Panc1 (cell line): Measurements from ENCODE around the gene ADGRV1. TPM values are rescaled to one million over a fixed set of nuclear protein-coding genes. Genes with fewer than 3 reads are reported as not detected.
A peak's percentile ranks its signal among the peaks of the same experiment; 100 is the strongest.

Experiments used
- ATAC-seq: fragments of 200-7000 bp; cut with Tn5 transposase; 2 replicates; pipeline ENCODE4 v1.9.1; 2020; ENCODE audit warnings: mild to moderate bottlenecking, moderate library complexity
- BruUV-seq: library from RNA; stranded (reverse); fragments of 400-500 nt; replicated peaks from 2 replicates; lab custom pipeline; 2021; lab: Mats Ljungman, UMichigan
- CTCF ChIA-PET: fragments of 300-600 bp; sonication (Branson Sonifier 250); formaldehyde crosslinking; loops from one replicate; lab custom pipeline; 2022; ENCODE audit warnings: antibody characterized with exemption; lab: Charles Lee
- POLR2A ChIA-PET: fragments of 300-600 bp; sonication (Branson Sonifier 250); formaldehyde crosslinking; loops from one replicate; lab custom pipeline; 2022; ENCODE audit warnings: antibody characterized with exemption; lab: Charles Lee
- DNase-seq: peaks from one replicate; pipeline ENCODE4 v3.0.0-alpha.2; 2010; ENCODE audit warnings: low read depth, low spot score
- H3K27ac ChIP-seq: 2 replicates; pipeline ENCODE4 v1.5.1; 2011; ENCODE audit warnings: mild to moderate bottlenecking, low read length, inconsistent platforms
- H3K27me3 ChIP-seq: fragments of 200-500 bp; sonication (Bioruptor generic); 2 replicates; pipeline ENCODE4 v1.6.0; 2014; ENCODE audit warnings: low read length, inconsistent platforms; ENCODE audit not compliant: control insufficient read depth, insufficient read depth
- H3K36me3 ChIP-seq: fragments of 200-500 bp; sonication (Bioruptor generic); 2 replicates; pipeline ENCODE4 v1.5.1; 2014; ENCODE audit warnings: inconsistent platforms, mild to moderate bottlenecking, low read length, moderate library complexity; ENCODE audit not compliant: control insufficient read depth, insufficient read depth
- H3K4me1 ChIP-seq: 2 replicates; pipeline ENCODE4 v1.5.1; 2011; ENCODE audit warnings: inconsistent platforms, mild to moderate bottlenecking, low read length, moderate library complexity; ENCODE audit not compliant: control insufficient read depth, insufficient read depth
- H3K4me3 ChIP-seq, 2 experiments: 2 replicates each; pipeline ENCODE4 v1.5.1; 2011 to 2012; ENCODE audit warnings: low read depth in 2 of 2, low read length in 2 of 2, mild to moderate bottlenecking in 2 of 2, inconsistent platforms in 1 of 2, moderate library complexity in 1 of 2
- H3K9me3 ChIP-seq: fragments of 200-500 bp; sonication (Bioruptor generic); 2 replicates; pipeline ENCODE4 v1.5.1; 2014; ENCODE audit warnings: low read depth, mild to moderate bottlenecking, inconsistent platforms, low read length, moderate library complexity; ENCODE audit not compliant: control insufficient read depth, insufficient read depth
- CTCF ChIP-seq: fragments of 450-650 bp; IDR thresholded peaks from 2 replicates; pipeline ENCODE4 v1.5.1; 2017; ENCODE audit warnings: mild to moderate bottlenecking
- POLR2AphosphoS5 ChIP-seq: IDR thresholded peaks from 2 replicates; pipeline ENCODE4 v1.6.1; 2012; ENCODE audit warnings: mild to moderate bottlenecking, low read depth, low read length, moderate library complexity
- REST ChIP-seq, 2 experiments: IDR thresholded peaks; 2 replicates each; pipeline ENCODE4 v1.6.1; 2011 to 2012; ENCODE audit warnings: low read depth in 2 of 2, control low read depth in 1 of 2, low read length in 1 of 2, mild to moderate bottlenecking in 1 of 2, moderate library complexity in 1 of 2; ENCODE audit not compliant: insufficient read depth in 1 of 2
- SIN3A ChIP-seq: IDR thresholded peaks from 2 replicates; pipeline ENCODE4 v1.6.1; 2012; ENCODE audit warnings: low read depth, mild to moderate bottlenecking, low read length, moderate library complexity, borderline replicate concordance; ENCODE audit not compliant: insufficient read depth
- TCF7L2 ChIP-seq: IDR thresholded peaks from 2 replicates; pipeline ENCODE4 v1.6.1; 2011; ENCODE audit warnings: mild to moderate bottlenecking, low read depth, low read length, inconsistent platforms
- in situ Hi-C: cut with HindIII; loops from 2 replicates; pipeline ENCODE4 v1.10.0; 2016; ENCODE audit warnings: low sequenced_read_pairs, low pct_unique_long_range_greater_than_20kb
- intact Hi-C: fragments of 100-400 bp; cut with micrococcal nuclease; formaldehyde crosslinking; loops from one replicate; pipeline ENCODE4 v1.10.0; 2022; ENCODE audit not compliant: unreplicated experiment
- total RNA-seq: library from RNA; stranded (reverse); gene quantifications from one replicate; pipeline ENCODE4 v1.2.1, GENCODE V29; 2021; ENCODE audit not compliant: unreplicated experiment

The ADGRV1 gene
- total RNA-seq, 1 experiment from 2014 or later: 0.49 TPM

GRCh38 chr5:90983148-90983547 lies 424.6 kb downstream of the ADGRV1 start:
- in situ Hi-C loops (no loop called here), intact Hi-C loops (no loop called here)
- no peaks in the 10 kb centered on the region for H3K4me1 ChIP-seq
- CTCF ChIA-PET: no interaction called here
- BruUV-seq: no TSS peak
- no peaks in the 10 kb centered on the region for H3K36me3 ChIP-seq
- TF ChIP-seq TCF7L2 (no peak), REST (IDR thresholded peaks at IDR 0.05; ENCODE audit: insufficient read depth in 1 of 2, low read depth in 2 of 2, low read length in 1 of 2) (no peak), POLR2AphosphoS5 (no peak), CTCF (no peak), SIN3A (no peak)
- H3K27ac ChIP-seq: no peak overlapping the region
- H3K27me3 ChIP-seq: no peaks in the 10 kb centered on the region
- POLR2A ChIA-PET: no interaction called here
- no peaks in the 10 kb centered on the region for H3K9me3 ChIP-seq
- DNase-seq (peak; percentile 13), ATAC-seq (peak; percentile 63; the same call in 1 of the 2 replicates)
- H3K4me3 ChIP-seq: no peak overlapping the region

- ChIA-PET CTCF (no interaction called here), POLR2A (no interaction called here)
- DNase-seq (no peak), ATAC-seq (no peak)
- Histone ChIP-seq H3K4me3 (no peak overlapping the region), H3K4me1 (no peaks in the 10 kb centered on the region), H3K27me3 (no peaks in the 10 kb centered on the region), H3K9me3 (no peaks in the 10 kb centered on the region), H3K27ac (no peak overlapping the region), H3K36me3 (no peaks in the 10 kb centered on the region)
- BruUV-seq: no TSS peak
- no peak for TF ChIP-seq SIN3A
- no peak for TF ChIP-seq CTCF
- no peak for TF ChIP-seq POLR2AphosphoS5
- TF ChIP-seq REST (IDR thresholded peaks at IDR 0.05; ENCODE audit: insufficient read depth in 1 of 2, low read depth in 2 of 2, low read length in 1 of 2): no peak
- no peak for TF ChIP-seq TCF7L2
- in situ Hi-C loops (no loop called here), intact Hi-C loops (no loop called here)
These were observed 425.1 kb downstream of the ADGRV1 start for GRCh38 chr5:90983711-90984124.
